Measurements from ENCODE around the gene OCA2.

DNA sequence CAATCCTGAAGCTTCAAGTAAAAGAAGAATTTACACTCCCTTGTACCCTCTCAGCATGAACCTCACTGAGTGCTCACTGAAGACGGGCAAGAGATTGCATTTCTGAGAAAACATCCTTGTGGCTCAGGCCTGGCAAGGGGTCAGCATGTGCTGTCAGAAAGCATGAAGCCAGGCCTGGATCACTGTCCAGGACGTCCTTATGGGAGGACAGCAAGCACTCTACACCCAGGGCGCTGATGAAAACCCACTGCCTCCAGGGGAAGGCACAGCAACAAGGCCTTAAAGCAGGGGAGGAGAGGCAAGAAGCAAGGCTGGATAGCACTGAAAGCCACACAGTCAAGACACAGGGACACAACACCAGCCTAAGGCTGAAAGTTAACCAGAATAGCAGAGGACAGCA is 315.4 kb downstream of the OCA2 start:
- TF ChIP-seq, protein P1, sequence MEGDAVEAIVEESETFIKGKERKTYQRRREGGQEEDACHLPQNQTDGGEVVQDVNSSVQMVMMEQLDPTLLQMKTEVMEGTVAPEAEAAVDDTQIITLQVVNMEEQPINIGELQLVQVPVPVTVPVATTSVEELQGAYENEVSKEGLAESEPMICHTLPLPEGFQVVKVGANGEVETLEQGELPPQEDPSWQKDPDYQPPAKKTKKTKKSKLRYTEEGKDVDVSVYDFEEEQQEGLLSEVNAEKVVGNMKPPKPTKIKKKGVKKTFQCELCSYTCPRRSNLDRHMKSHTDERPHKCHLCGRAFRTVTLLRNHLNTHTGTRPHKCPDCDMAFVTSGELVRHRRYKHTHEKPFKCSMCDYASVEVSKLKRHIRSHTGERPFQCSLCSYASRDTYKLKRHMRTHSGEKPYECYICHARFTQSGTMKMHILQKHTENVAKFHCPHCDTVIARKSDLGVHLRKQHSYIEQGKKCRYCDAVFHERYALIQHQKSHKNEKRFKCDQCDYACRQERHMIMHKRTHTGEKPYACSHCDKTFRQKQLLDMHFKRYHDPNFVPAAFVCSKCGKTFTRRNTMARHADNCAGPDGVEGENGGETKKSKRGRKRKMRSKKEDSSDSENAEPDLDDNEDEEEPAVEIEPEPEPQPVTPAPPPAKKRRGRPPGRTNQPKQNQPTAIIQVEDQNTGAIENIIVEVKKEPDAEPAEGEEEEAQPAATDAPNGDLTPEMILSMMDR (IDR thresholded peaks at IDR 0.05; ENCODE audit: insufficient read depth, low read length, poor library complexity, severe bottlenecking) = no peak
- TF ChIP-seq EZH2phosphoT487 (conservative IDR thresholded peaks at IDR 0.05; ENCODE audit: low read length) = no peak
